Uterus (tissue), 4 donors: ENCODE results near the gene INPP5A. TPM values are rescaled to one million over a fixed set of nuclear protein-coding genes. Genes with fewer than 3 reads are reported as not detected.

Source experiments
- DNase-seq, 2 donors: peaks; one replicate each; pipeline ENCODE4 v3.0.0-alpha.2; 2019 to 2020
- H3K27ac ChIP-seq, 2 donors: fragments of 200-600 bp; sonication (generic); 1 replicate in 1 of 2; 2 replicates in 1 of 2; pipeline ENCODE4 v1.5.1; 2016 to 2018
- H3K27me3 ChIP-seq, 2 donors: fragments of 200-600 bp; sonication (generic); one replicate each; pipeline ENCODE4 v1.5.1; 2018 to 2019; ENCODE audit warnings: control low read depth in 1 of 2
- H3K36me3 ChIP-seq, 2 donors: fragments of 200-600 bp; sonication (generic); one replicate each; pipeline ENCODE4 v1.5.1; 2019; ENCODE audit warnings: control low read depth in 1 of 2
- H3K4me1 ChIP-seq, 2 donors: fragments of 200-600 bp; sonication (generic); one replicate each; pipeline ENCODE4 v1.5.1; 2018 to 2019; ENCODE audit warnings: control low read depth in 1 of 2
- H3K4me3 ChIP-seq, 2 donors: fragments of 200-600 bp; sonication (generic); 1 replicate in 1 of 2; 2 replicates in 1 of 2; pipeline ENCODE4 v1.5.1; 2018 to 2019; ENCODE audit warnings: mild to moderate bottlenecking in 1 of 2
- H3K9me3 ChIP-seq, 2 donors: fragments of 200-600 bp; sonication (generic); one replicate each; pipeline ENCODE4 v1.5.1; 2019; ENCODE audit warnings: control low read depth in 1 of 2
- CTCF ChIP-seq, 4 experiments: fragments of 200-600 bp in 2 of 4; fragments of 450-650 bp in 2 of 4; sonication (generic) in 2 of 4; IDR thresholded peaks; one replicate each; pipeline ENCODE4 v1.5.1; 2016 to 2019; ENCODE audit warnings: antibody characterized with exemption in 4 of 4, mild to moderate bottlenecking in 2 of 4, moderate library complexity in 1 of 4
- POLR2A ChIP-seq, 2 donors: fragments of 450-650 bp; IDR thresholded peaks; one replicate each; pipeline ENCODE4 v1.6.1; 2016; ENCODE audit warnings: antibody characterized with exemption in 2 of 2, mild to moderate bottlenecking in 1 of 2, moderate library complexity in 1 of 2
- intact Hi-C: fragments of 100-400 bp; cut with DNase I; formaldehyde crosslinking; loops from one replicate; pipeline ENCODE4 v1.15.1; 2023; ENCODE audit warnings: low total_unique reads
- total RNA-seq, 4 donors: library from RNA; depleted of rRNA in 3 of 4; stranded (reverse); fragments of >200 nt in 3 of 4; gene quantifications; one replicate each; pipeline versions ENCODE4 v1.1.0 to v1.2.4, GENCODE V29; 2014 to 2023
- donor health status: DM: yes; HTN: yes; CAD: no.

Gene INPP5A
- total RNA-seq, 4 donors from 2014 or later, result 22.5 to 160 (median 93.2) TPM

- peaks cover 7 to 13% of the 10 kb centered on the region in 2 donors for H3K4me1 ChIP-seq
- no peaks in the 10 kb centered on the region for H3K27me3 ChIP-seq
- intact Hi-C loops, result loop anchor here (2.0 to 5.0 kb wide), 2 partner anchors 77 to 98 kb away; no protein-coding TSS in a partner anchor
- H3K27ac ChIP-seq, result peak overlapping the region; percentile 82 to 90
- H3K4me3 ChIP-seq, result peak overlapping the region; percentile 60 to 89
- TF ChIP-seq CTCF (IDR thresholded peaks at IDR 0.05) (no peak), POLR2A (IDR thresholded peaks at IDR 0.05) (no peak)
- no peaks in the 10 kb centered on the region for H3K36me3 ChIP-seq
- DNase-seq, result no peak
- H3K9me3 ChIP-seq, result no peaks in the 10 kb centered on the region
Observed at GRCh38 chr10:132539431-132539839, 1.8 kb downstream of the INPP5A start.

- H3K36me3 ChIP-seq, result no peaks in the 10 kb centered on the region
- H3K4me1 ChIP-seq, result peaks cover 7 to 14% of the 10 kb centered on the region in 2 donors
- H3K27me3 ChIP-seq, result no peaks in the 10 kb centered on the region
- H3K9me3 ChIP-seq, result no peaks in the 10 kb centered on the region
- H3K27ac ChIP-seq, result peak overlapping the region; percentile 82 to 90
- no peak for TF ChIP-seq CTCF (IDR thresholded peaks at IDR 0.05)
- no peak for TF ChIP-seq POLR2A (IDR thresholded peaks at IDR 0.05)
- H3K4me3 ChIP-seq, result peak overlapping the region; percentile 60 to 89
- intact Hi-C loops, result loop anchor here (2.0 to 5.0 kb wide), 2 partner anchors 77 to 97 kb away; no protein-coding TSS in a partner anchor
- DNase-seq, result no peak
Observed at GRCh38 chr10:132539894-132540293, 2.3 kb downstream of the INPP5A start.

DNA sequence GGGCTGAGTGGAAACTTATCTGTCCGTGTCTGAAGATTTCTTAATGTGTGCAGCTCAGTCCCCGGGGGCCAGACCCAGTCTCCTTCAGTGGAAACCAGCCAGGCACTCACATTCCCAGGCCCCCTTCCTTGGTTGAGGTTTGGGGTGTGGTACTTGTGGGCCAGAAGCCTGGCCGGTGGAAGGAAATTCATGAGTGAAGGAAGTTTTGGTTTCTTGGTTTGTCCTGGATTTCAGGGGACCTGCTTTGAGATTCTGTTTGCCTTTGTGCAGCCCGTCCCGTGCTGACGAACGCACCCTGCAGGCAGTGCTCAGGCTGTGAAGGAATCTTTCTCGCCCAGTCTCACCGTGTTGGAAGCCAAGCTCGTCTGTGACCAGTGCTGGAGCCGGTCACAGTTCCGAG is 2.9 kb downstream of the INPP5A start:
- Histone ChIP-seq H3K4me1 (peaks cover 7 to 20% of the 10 kb centered on the region in 2 donors), H3K9me3 (no peaks in the 10 kb centered on the region), H3K36me3 (no peaks in the 10 kb centered on the region), H3K4me3 (peak overlapping the region in 1 of 2 donors; percentile 89), H3K27me3 (no peaks in the 10 kb centered on the region), H3K27ac (peak overlapping the region; percentile 82 to 90)
- TF ChIP-seq CTCF (IDR thresholded peaks at IDR 0.05) (peak; percentile 37 to 47 (median 38)), POLR2A (IDR thresholded peaks at IDR 0.05) (no peak)
- peak in 1 of 2 donors; percentile 53 for DNase-seq
- intact Hi-C loops, result no loop called here

- no peak for DNase-seq
- Histone ChIP-seq H3K4me3 (no peak overlapping the region), H3K36me3 (no peaks in the 10 kb centered on the region), H3K27me3 (no peaks in the 10 kb centered on the region), H3K9me3 (no peaks in the 10 kb centered on the region), H3K27ac (peak overlapping the region; percentile 82 to 90), H3K4me1 (peaks cover 2 to 22% of the 10 kb centered on the region in 2 donors)
- TF ChIP-seq CTCF (IDR thresholded peaks at IDR 0.05), result no peak
- no peak for TF ChIP-seq POLR2A (IDR thresholded peaks at IDR 0.05)
- intact Hi-C loops, result no loop called here
Observed at GRCh38 chr10:132541129-132541528, 3.5 kb downstream of the INPP5A start.

DNA sequence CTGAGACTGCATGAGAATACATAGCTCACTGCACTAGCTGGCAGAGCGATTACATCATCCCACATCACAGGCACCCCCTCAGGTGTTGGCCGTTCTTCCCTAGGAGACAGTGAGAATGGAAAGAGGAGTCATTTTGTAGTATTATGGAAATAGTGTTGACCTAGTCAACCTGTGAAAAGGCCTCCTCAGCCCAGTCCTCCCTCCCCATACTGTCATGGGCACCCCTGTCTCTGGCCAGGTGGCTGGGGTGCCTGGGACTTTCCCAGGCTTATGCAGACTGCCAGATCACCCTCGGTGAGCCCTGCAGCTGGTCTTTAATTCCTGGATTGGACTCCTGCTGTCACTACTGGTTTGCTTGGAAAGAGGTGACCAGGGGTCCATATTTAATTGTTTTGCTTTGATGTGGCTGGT is 4.0 kb downstream of the INPP5A start:
- H3K27ac ChIP-seq, result no peak overlapping the region
- H3K27me3 ChIP-seq, result no peaks in the 10 kb centered on the region
- no peak for DNase-seq
- peaks cover 0 to 27% of the 10 kb centered on the region in 2 donors for H3K4me1 ChIP-seq
- intact Hi-C loops, result no loop called here
- TF ChIP-seq CTCF (IDR thresholded peaks at IDR 0.05) (no peak), POLR2A (IDR thresholded peaks at IDR 0.05) (no peak)
- no peaks in the 10 kb centered on the region for H3K9me3 ChIP-seq
- H3K4me3 ChIP-seq, result no peak overlapping the region
- H3K36me3 ChIP-seq, result no peaks in the 10 kb centered on the region
